ENCODE data around the gene ALG2.
"Not testable (repeated sequence)": the region's sequence is repeated elsewhere in the genome, so short reads cannot be mapped to it uniquely, and the experiment has no call there.

ALG2 gene

GRCh38 chr9:99199938-99200539 lies 21.7 kb downstream of the ALG2 start:
- ChIA-PET POLR2A (ENCODE audit: low non-redundant PET) (no interaction called here), CTCF (interaction anchor here (0.6 kb wide), 1 partner anchor 18 kb away, joined by 3 read pairs; no protein-coding TSS in a partner anchor)
- no peak for TF ChIP-seq CTCF (conservative IDR thresholded peaks at IDR 0.05; ENCODE audit: low read depth)
- DNase-seq (ENCODE audit: low spot score): no peak
- no peak overlapping the region for H3K27ac ChIP-seq

- H3K27ac ChIP-seq: no peak overlapping the region
- CTCF ChIA-PET: interaction anchor here (0.5 to 0.9 kb wide), 5 partner anchors 10 to 1025 kb away, joined by 3 to 4 read pairs (median 3); partner anchors contain the start of gene ALG2
- no peak for DNase-seq (ENCODE audit: low spot score)
- POLR2A ChIA-PET (ENCODE audit: low non-redundant PET): no interaction called here
- TF ChIP-seq CTCF (conservative IDR thresholded peaks at IDR 0.05; ENCODE audit: low read depth): no peak
Observed at GRCh38 chr9:99197987-99198386, 23.8 kb downstream of the ALG2 start.

- DNase-seq (ENCODE audit: low spot score): no peak
- no peak for TF ChIP-seq CTCF (conservative IDR thresholded peaks at IDR 0.05; ENCODE audit: low read depth)
- CTCF ChIA-PET: interaction anchor here (0.6 to 1.2 kb wide), 4 partner anchors 11 to 24 kb away, joined by 3 to 5 read pairs (median 4); partner anchors contain the start of gene ALG2
- no peak overlapping the region for H3K27ac ChIP-seq
- POLR2A ChIA-PET (ENCODE audit: low non-redundant PET): no interaction called here
Observed at GRCh38 chr9:99197124-99197630, 24.6 kb downstream of the ALG2 start.

GRCh38 chr9:99196484-99196883 lies 25.3 kb downstream of the ALG2 start:
- H3K27ac ChIP-seq; DNase-seq (ENCODE audit: low spot score); POLR2A ChIA-PET (ENCODE audit: low non-redundant PET): not testable (repeated sequence)
- CTCF ChIA-PET: interaction anchor here (0.8 to 1.2 kb wide), 2 partner anchors 12 to 130 kb away, joined by 3 to 5 read pairs; no protein-coding TSS in a partner anchor

GRCh38 chr9:99193466-99193821 lies 28.3 kb downstream of the ALG2 start:
- DNase-seq (ENCODE audit: low spot score): no peak
- no peak overlapping the region for H3K27ac ChIP-seq
- TF ChIP-seq CTCF (conservative IDR thresholded peaks at IDR 0.05; ENCODE audit: low read depth): no peak
- POLR2A ChIA-PET (ENCODE audit: low non-redundant PET): no interaction called here
- CTCF ChIA-PET: interaction anchor here (0.6 kb wide), 2 partner anchors 58 to 1505 kb away, joined by 3 to 4 read pairs; no protein-coding TSS in a partner anchor

- no peak overlapping the region for H3K27ac ChIP-seq
- DNase-seq (ENCODE audit: low spot score): no peak
- POLR2A ChIA-PET (ENCODE audit: low non-redundant PET): no interaction called here
- CTCF ChIA-PET: interaction anchor here (0.6 kb wide), 1 partner anchor 57 kb away, joined by 3 read pairs; no protein-coding TSS in a partner anchor
- no peak for TF ChIP-seq CTCF (conservative IDR thresholded peaks at IDR 0.05; ENCODE audit: low read depth)
Observed at GRCh38 chr9:99192786-99193465, 28.8 kb downstream of the ALG2 start.
